ENCODE results near the gene MED9. TPM values are rescaled to one million over a fixed set of nuclear protein-coding genes. Genes with fewer than 3 reads are reported as not detected.
A peak's percentile ranks its signal among the peaks of the same experiment; 100 is the strongest.

The MED9 gene
- total and polyA plus RNA-seq, 4 donors: 6.4 to 12.5 (median 8.8) TPM

DNA sequence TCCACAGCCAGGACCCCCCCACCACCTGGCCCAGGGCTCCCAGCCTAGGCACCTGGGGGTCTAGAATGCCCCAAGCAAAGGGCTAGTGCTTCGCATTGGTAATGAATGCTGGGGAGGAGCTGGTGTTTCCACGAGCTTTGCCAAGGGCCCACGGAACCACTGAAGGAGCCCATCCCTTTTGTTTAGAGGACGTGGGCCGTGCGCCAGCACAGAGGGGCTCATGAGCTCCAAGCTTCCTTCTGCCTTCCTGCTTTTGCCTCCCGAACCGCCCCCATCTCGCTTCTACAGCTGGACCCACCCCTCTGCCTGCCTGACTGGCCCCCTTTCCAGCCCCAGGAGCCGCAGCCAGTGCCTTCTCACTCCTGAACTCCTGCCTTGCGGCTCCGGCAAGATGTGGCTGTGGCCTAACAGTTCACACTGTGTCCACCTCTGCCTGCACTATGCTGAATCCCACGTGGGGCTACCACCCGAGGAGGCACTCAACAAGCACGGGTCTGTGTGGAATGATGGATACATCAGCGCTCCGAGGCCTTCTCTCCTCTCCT is 51.2 kb downstream of the MED9 start:
- H3K9me3 ChIP-seq (ENCODE audit: control insufficient read depth in 4 of 4, low read length in 3 of 4): no peaks in the 10 kb centered on the region
- 92% methylated on average over 17 of the region's 17 CpGs for WGBS
- DNase-seq (ENCODE audit: low spot score): no peak
- peak overlapping the region in 1 of 2 donors; percentile 33 for H3K9ac ChIP-seq (ENCODE audit: low read depth in 1 of 2, low read length in 2 of 2)
- no peak overlapping the region for H3K4me3 ChIP-seq (ENCODE audit: low read depth in 1 of 3, low read length in 3 of 3)
- H3K27me3 ChIP-seq (ENCODE audit: control insufficient read depth in 4 of 4, insufficient read depth in 4 of 4, low read length in 3 of 4): no peaks in the 10 kb centered on the region
- H3K27ac ChIP-seq (ENCODE audit: low read depth in 1 of 2, low read length in 2 of 2): peak overlapping the region; percentile 86 to 96
- TF ChIP-seq YY1 (IDR thresholded peaks at IDR 0.05) (no peak), FOXA2 (IDR thresholded peaks at IDR 0.05) (no peak), SP1 (IDR thresholded peaks at IDR 0.05) (no peak), RXRA (IDR thresholded peaks at IDR 0.05) (no peak)
- TF ChIP-seq, protein P1, sequence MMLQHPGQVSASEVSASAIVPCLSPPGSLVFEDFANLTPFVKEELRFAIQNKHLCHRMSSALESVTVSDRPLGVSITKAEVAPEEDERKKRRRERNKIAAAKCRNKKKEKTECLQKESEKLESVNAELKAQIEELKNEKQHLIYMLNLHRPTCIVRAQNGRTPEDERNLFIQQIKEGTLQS (IDR thresholded peaks at IDR 0.05): no peak
- peaks cover 18 to 67% (median 45%) of the 10 kb centered on the region in 4 donors for H3K4me1 ChIP-seq (ENCODE audit: control insufficient read depth in 4 of 4, insufficient read depth in 4 of 4, low read length in 3 of 4)
- no peaks in the 10 kb centered on the region for H3K36me3 ChIP-seq (ENCODE audit: control insufficient read depth in 4 of 4, insufficient read depth in 3 of 4, low read depth in 1 of 4, low read length in 3 of 4)

DNA sequence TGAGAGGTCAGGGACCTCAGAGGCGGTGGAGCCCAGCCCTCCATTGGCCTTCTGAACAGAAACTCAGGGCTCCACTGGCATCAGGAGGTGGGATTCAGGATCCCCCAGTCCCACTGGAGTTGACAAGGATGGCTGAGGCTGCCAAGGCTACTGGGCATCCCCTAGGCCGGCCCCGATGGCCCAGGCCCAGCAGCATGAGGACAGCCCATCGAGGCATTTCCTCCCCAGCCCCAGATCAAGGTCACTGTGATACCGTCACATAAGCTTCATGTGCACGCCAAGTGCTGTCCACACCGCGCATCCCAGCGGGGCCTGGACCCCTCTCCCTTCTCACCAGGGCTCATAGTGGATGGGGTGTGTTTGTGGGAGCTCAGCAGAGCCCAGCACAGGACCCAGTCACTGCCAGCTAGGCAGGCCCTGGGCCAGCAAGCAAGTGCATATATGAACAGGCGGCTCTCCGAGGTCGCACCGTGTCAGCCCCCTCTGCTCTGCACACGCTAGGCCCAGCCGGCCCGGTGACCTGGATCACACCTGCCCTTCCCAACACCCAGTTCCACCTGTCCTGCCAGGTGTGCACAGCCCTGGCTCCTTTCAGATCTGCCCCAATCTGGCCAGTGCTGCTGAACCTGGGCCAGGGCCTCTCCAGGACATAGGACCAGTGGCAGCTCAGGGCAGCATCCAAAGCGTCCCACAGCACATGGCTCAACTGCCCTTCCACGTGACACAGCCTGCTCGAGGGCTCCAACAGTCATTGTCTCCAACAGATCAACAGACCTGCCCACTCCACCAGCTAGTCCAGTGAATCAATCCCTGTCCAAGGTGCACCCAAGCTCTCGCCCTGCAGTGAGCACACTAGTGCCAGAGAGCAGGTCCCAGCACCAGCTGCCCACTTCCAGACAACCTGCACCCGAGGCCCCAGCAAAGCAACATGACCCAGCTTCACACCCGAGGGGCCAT is 52.2 kb downstream of the MED9 start:
- peak overlapping the region in 1 of 2 donors; percentile 43 for H3K9ac ChIP-seq (ENCODE audit: low read depth in 1 of 2, low read length in 2 of 2)
- H3K36me3 ChIP-seq (ENCODE audit: control insufficient read depth in 4 of 4, insufficient read depth in 3 of 4, low read depth in 1 of 4, low read length in 3 of 4): no peaks in the 10 kb centered on the region
- H3K4me3 ChIP-seq (ENCODE audit: low read depth in 1 of 3, low read length in 3 of 3): no peak overlapping the region
- 38% methylated on average over 22 of the region's 22 CpGs for WGBS
- no peak for DNase-seq (ENCODE audit: low spot score)
- H3K27me3 ChIP-seq (ENCODE audit: control insufficient read depth in 4 of 4, insufficient read depth in 4 of 4, low read length in 3 of 4): no peaks in the 10 kb centered on the region
- H3K27ac ChIP-seq (ENCODE audit: low read depth in 1 of 2, low read length in 2 of 2): peak overlapping the region; percentile 86 to 96
- TF ChIP-seq, protein P2, sequence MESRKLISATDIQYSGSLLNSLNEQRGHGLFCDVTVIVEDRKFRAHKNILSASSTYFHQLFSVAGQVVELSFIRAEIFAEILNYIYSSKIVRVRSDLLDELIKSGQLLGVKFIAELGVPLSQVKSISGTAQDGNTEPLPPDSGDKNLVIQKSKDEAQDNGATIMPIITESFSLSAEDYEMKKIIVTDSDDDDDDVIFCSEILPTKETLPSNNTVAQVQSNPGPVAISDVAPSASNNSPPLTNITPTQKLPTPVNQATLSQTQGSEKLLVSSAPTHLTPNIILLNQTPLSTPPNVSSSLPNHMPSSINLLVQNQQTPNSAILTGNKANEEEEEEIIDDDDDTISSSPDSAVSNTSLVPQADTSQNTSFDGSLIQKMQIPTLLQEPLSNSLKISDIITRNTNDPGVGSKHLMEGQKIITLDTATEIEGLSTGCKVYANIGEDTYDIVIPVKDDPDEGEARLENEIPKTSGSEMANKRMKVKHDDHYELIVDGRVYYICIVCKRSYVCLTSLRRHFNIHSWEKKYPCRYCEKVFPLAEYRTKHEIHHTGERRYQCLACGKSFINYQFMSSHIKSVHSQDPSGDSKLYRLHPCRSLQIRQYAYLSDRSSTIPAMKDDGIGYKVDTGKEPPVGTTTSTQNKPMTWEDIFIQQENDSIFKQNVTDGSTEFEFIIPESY (IDR thresholded peaks at IDR 0.05): peak; percentile 52
- TF ChIP-seq GABPA (IDR thresholded peaks at IDR 0.05 in 1 of 2, conservative IDR thresholded peaks at IDR 0.05 in 1 of 2) (no peak), RXRA (IDR thresholded peaks at IDR 0.05) (peak; percentile 87 to 97), RAD21 (IDR thresholded peaks at IDR 0.05) (peak; percentile 45 to 61), YY1 (IDR thresholded peaks at IDR 0.05) (peak; percentile 82), HNF4G (IDR thresholded peaks at IDR 0.05) (peak; percentile 81), FOXA2 (IDR thresholded peaks at IDR 0.05) (no peak), HNF4A (conservative IDR thresholded peaks at IDR 0.05) (peak; percentile 93 to 96), EGR1 (IDR thresholded peaks at IDR 0.05; ENCODE audit: low read depth in 2 of 2) (peak in 1 of 2 donors; percentile 74), NR2F2 (IDR thresholded peaks at IDR 0.05) (no peak), JUND (IDR thresholded peaks at IDR 0.05) (peak; percentile 22 to 78), SP1 (IDR thresholded peaks at IDR 0.05) (peak; percentile 91)
- TF ChIP-seq, protein P3, sequence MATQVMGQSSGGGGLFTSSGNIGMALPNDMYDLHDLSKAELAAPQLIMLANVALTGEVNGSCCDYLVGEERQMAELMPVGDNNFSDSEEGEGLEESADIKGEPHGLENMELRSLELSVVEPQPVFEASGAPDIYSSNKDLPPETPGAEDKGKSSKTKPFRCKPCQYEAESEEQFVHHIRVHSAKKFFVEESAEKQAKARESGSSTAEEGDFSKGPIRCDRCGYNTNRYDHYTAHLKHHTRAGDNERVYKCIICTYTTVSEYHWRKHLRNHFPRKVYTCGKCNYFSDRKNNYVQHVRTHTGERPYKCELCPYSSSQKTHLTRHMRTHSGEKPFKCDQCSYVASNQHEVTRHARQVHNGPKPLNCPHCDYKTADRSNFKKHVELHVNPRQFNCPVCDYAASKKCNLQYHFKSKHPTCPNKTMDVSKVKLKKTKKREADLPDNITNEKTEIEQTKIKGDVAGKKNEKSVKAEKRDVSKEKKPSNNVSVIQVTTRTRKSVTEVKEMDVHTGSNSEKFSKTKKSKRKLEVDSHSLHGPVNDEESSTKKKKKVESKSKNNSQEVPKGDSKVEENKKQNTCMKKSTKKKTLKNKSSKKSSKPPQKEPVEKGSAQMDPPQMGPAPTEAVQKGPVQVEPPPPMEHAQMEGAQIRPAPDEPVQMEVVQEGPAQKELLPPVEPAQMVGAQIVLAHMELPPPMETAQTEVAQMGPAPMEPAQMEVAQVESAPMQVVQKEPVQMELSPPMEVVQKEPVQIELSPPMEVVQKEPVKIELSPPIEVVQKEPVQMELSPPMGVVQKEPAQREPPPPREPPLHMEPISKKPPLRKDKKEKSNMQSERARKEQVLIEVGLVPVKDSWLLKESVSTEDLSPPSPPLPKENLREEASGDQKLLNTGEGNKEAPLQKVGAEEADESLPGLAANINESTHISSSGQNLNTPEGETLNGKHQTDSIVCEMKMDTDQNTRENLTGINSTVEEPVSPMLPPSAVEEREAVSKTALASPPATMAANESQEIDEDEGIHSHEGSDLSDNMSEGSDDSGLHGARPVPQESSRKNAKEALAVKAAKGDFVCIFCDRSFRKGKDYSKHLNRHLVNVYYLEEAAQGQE (IDR thresholded peaks at IDR 0.05): peak; percentile 79
- TF ChIP-seq, protein P1 (IDR thresholded peaks at IDR 0.05): no peak
- TF ChIP-seq, protein P4, sequence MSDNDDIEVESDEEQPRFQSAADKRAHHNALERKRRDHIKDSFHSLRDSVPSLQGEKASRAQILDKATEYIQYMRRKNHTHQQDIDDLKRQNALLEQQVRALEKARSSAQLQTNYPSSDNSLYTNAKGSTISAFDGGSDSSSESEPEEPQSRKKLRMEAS (IDR thresholded peaks at IDR 0.05): peak; percentile 98
- H3K9me3 ChIP-seq (ENCODE audit: control insufficient read depth in 4 of 4, low read length in 3 of 4): no peaks in the 10 kb centered on the region
- H3K4me1 ChIP-seq (ENCODE audit: control insufficient read depth in 4 of 4, insufficient read depth in 4 of 4, low read length in 3 of 4): peaks cover 15 to 58% (median 38%) of the 10 kb centered on the region in 4 donors

All from liver (tissue), 9 donors.